HG02678 (cell line): ENCODE results near the gene CRMP1.

Experiments
- ATAC-seq: cut with Tn5 transposase; IDR thresholded peaks from one replicate; pipeline ENCODE4 v1.9.1; 2021; ENCODE audit warnings: mild to moderate bottlenecking, moderate library complexity; ENCODE audit not compliant: unreplicated experiment

The CRMP1 gene

GRCh38 chr4:5801696-5802095, 91.2 kb downstream of the CRMP1 start:
- ATAC-seq, result no peak

DNA sequence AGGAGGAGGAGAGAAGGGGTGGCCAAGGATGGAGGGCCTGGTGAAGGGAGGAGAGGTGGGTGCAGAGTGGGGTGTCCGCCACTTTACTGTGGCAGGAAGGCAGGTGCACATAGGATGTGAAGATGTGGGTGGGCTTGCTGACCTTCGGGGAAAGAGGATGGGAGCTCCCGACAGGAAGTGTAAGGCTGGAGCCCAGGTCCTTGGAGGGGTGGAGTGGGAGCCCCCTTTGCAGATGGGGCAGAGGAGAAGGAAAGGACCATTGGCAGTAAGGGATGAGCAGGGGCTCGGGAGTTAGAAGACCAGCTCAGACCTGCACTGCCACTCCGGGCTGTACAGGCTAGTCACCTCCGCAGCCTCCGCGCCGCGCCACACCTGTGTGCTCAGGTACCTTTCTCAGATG, 92.4 kb downstream of the CRMP1 start:
- no peak for ATAC-seq

- ATAC-seq, result no peak
Observed at GRCh38 chr4:5799406-5799805, 93.5 kb downstream of the CRMP1 start.

DNA sequence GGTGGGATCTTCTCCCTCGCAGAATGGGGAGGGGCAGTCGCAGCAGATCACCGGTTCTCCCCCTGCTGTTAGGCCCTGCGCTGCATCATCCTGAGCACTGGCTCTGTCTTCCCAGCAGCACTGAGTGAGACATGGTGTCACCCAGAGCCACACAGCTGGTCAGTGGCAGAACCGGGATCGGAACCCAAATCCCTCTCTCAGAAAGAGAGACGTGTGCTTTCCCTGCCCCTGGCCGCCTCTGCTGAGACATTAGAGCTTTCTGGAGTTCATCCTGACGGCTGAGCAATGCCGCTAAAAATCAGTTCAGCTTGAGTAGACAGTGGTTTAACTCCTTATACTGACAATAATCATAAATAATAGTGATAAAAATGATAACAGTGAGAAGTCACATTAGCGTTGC, 93.9 kb downstream of the CRMP1 start:
- ATAC-seq, result no peak

DNA sequence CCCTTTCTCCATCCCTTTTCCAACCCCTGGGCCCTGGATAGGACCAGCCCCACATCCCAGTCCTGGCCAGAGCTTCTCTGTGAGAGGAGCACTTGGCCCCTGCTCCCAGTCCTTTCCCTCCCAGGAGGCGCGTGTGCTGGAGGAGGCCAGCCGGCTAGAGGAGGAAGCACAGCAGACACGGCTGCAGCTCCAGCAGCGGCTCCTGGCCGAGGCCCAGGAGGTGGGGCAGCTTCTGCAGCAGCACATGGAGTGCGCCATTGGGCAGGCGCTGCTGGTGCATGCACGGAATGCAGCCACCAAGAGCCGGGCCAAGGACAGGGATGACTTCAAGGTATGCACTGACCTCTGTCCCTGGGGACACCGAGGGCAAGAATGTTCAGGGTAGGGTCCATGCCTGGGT, 94.4 kb downstream of the CRMP1 start:
- no peak for ATAC-seq

- ATAC-seq, result no peak
Observed at GRCh38 chr4:5797866-5798265, 95.0 kb downstream of the CRMP1 start.

DNA sequence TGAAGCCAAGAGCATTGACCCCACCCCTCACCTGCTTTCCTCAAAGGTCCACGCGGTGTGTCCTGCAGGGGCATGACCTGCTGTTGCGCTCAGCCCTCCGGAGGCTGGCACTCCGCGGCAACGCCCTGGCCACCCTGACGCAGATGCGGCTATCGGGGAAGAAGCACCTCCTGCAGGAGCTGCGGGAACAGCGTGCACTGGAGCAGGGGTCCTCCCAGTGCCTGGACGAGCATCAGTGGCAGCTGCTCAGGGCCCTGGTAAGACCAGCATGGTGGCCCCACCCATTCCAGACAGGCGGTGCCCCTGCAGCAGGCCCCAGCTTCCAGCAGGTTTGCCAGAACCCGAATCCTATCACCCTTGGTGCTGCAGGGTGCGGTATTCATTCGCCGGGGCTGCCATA, 95.9 kb downstream of the CRMP1 start:
- no peak for ATAC-seq

GRCh38 chr4:5795580-5795979, 97.3 kb downstream of the CRMP1 start:
- no peak for ATAC-seq

DNA sequence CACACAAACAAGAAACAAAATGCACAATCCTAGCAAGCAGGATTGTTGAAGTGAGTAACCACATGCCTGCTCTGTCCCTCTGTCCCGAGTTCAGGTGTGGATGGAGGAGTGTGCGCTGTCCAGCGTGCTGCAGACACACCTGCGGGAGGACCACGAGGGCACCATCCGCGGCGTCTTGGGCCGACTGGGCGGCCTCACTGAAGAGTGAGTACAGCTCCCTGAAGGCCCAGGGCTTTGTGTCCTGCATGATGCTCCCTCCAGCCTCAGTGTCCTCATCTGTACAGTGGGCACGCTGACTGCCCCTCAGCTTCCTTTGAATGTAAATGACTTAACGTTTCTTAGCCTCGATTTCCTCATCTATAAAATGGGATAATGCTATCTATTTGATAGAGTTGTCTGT, 99.4 kb downstream of the CRMP1 start:
- no peak for ATAC-seq

DNA sequence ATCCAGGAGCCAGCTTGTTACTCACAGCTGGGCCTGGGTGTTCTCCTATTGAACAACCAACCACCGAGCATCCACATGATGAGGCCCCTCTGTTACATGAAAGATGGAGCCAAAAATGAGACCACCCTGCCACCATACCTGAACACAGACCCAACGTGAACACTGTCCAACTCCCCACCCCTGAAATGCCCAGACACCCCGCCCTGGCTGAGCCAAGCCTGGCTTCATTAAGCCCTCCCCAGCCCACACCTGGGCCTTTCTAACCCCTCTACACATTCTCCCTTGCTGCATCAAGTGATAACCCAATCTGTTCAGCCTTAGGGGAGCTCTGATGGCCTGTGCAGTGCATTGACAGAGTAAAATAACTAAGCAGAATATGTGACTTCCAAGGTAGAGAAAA, 101.2 kb downstream of the CRMP1 start:
- no peak for ATAC-seq

DNA sequence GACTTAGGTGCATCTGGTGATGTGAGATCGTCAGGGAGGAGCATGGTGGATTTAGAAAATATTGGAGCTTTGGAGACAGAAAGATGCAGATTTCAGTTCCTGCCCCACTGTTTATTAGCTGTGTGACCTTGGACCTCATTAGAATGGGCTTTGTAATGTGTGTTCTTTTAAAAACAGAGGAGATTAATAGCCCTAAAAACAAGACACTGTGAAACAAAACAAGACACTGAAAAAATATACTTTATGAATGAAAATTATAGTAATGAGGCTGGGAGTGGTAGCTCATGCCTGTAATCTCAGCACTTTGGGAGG, 102.4 kb downstream of the CRMP1 start:
- no peak for ATAC-seq

GRCh38 chr4:5789141-5789540, 103.7 kb downstream of the CRMP1 start:
- no peak for ATAC-seq

DNA sequence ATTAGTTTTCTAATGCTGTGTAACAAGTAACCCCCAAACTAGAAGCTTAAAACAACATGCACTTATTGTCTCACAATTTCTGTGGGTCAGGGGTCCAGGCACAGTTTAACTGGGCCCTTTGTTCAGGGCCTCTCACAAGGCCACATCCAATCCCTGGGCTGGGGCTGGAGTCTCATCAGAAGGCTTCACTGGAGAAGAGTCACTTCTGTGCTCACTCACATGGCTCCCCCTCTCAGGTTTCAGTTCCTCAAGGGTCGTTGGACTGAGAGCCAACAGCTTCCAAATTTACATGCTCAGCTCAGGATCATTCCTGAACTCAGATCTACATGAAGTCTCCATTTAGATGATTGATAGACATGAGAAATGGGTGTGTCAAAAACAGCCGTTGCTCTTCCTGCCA, 104.7 kb downstream of the CRMP1 start:
- ATAC-seq, result no peak

- ATAC-seq, result no peak
Observed at GRCh38 chr4:5787311-5787710, 105.6 kb downstream of the CRMP1 start.

DNA sequence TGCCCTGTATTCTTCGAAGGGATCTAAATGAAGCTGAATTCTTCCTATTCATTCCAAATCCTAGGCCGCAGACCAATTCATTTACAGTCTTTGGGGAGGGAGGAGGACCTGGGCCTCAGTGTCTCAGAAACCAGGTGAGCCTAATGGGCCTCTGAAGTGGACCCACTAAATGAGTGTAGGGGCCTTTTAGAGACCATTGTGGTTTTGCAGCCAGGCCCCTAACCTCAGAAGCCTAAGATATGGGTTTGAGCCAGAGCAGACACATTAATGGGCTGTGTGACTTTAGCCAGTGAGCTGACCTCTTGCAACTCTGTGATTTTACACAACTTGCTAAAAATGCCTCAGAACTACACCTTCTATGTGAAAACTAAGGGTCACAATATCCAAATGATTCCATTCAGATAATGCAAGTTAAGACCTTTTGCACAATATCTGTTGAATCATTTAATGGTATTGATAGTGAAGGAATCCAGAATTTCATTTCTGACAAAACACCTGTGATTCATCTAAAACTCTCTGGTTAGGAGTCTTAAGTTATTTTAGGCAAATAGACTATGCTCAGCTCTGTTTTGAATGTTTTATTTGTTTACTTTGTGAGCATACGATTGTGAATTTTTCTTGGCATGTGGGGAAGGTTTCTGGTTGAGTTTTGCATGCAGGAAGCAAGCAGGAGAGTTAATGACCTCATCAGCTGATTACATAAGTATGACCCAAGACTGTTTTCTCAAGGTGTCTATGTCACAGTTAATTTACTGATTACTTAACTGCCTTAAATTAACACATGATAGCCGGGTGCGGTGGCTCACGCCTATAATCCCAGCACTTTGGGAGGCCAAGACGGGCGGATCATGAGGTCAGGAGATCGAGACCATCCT, 106.8 kb downstream of the CRMP1 start:
- no peak for ATAC-seq

GRCh38 chr4:5784960-5785611, 107.8 kb downstream of the CRMP1 start:
- ATAC-seq, result no peak

- ATAC-seq, result no peak
Observed at GRCh38 chr4:5784021-5784420, 108.9 kb downstream of the CRMP1 start.

DNA sequence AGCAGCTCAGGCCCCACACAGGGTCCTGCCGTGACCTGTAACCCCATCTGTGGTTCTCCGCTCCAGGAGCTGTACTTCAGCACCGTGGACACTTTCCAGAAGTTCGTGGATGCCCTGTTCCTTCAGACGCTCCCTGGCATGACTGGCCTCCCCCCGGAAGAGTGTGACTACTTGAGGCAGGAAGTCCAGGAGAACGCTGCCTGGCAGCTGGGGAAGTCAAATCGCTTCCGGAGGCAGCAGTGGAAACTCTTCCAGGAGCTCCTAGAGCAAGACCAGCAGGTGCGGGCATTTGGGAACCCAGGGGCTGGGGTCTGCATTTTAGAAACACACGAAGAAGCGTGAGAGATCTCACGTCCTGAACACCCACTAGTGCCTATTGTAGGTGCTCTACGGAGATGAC, 109.4 kb downstream of the CRMP1 start:
- no peak for ATAC-seq

- no peak for ATAC-seq
Observed at GRCh38 chr4:5782829-5783476, 109.9 kb downstream of the CRMP1 start.

DNA sequence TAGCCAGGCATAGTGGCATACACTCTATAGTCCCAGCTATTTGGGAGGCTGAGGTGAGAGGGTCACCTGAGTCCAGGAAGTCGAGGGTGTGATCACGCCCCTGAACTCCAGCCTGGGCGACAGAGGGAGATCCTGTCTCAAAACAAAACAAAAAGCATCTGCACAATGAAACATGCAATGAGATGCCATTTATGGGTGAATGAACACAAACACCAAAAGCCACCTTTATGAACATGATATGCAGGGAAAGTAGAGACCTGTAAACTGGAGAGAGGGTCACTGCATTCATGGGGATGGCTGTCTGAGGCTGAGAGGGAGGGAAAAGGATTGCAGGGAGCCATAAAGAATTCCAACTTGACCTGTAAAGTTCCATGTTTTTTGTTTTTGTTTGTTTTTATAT, 111.2 kb downstream of the CRMP1 start:
- ATAC-seq, result no peak

DNA sequence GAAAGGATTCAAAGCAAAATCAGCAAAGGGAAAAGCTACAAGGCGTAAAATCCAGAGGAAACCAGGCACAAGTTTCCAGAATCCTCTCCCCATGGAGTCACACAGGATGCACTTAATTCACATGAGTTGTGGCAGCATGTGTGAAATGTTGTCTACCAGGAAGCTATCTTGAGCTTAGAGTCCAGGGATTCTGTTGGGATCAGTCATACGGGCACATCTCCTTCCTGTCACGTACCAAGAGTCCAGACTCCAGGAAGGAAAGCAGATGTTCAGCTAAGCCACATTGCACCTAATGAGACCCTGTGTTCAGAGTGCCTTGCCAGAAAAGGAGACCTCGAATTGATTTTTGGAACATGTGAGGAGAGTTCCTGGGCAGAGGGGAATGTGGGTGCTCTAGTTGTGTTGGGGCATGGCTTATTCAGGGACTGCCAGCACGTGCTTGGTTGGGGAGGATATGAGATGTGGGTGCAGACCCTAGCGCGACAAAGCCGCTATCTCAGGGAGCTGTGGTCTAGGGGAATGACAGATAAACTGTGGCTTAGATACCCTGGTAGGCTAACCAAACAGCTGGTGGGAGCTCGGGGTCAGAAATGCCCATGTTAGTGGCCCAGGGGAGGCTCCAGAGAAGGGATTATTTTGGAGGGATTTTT, 111.9 kb downstream of the CRMP1 start:
- ATAC-seq, result no peak

GRCh38 chr4:5776510-5776909, 116.4 kb downstream of the CRMP1 start:
- no peak for ATAC-seq
